Motor neuron (in vitro differentiated cells): ENCODE measurements around the gene OVAAL. TPM values are rescaled to one million over a fixed set of nuclear protein-coding genes. Genes with fewer than 3 reads are reported as not detected.

Experiments used
- ATAC-seq, 8 experiments: fragments of 200-7000 bp; cut with Tn5 transposase; replicated peaks in 6 of 8; 2 replicates each; pipeline ENCODE4 v1.8.0; 2021; ENCODE audit warnings: mild to moderate bottlenecking in 8 of 8, moderate library complexity in 8 of 8
- H3K27ac ChIP-seq, 2 donors: fragments of 250-450 bp; sonication (Bioruptor Pico); 2 replicates each; pipeline ENCODE4 v1.9.0; 2021; ENCODE audit warnings: antibody characterized with exemption in 2 of 2, mild to moderate bottlenecking in 2 of 2, moderate library complexity in 1 of 2
- H3K4me1 ChIP-seq, 2 donors: fragments of 250-450 bp; sonication (Bioruptor Pico); replicated peaks in 1 of 2; 2 replicates each; pipeline ENCODE4 v1.6.1; 2021; ENCODE audit warnings: antibody characterized with exemption in 2 of 2, mild to moderate bottlenecking in 2 of 2, moderate library complexity in 1 of 2
- H3K4me3 ChIP-seq, 5 donors: fragments of 250-450 bp; sonication (Bioruptor Pico); 2 replicates each; pipeline ENCODE4 v1.9.0; 2021; ENCODE audit warnings: antibody characterized with exemption in 5 of 5, mild to moderate bottlenecking in 5 of 5, moderate library complexity in 4 of 5
- WGBS, 10 experiments: fragments of 450-650 bp; shearing (Covaris generic); methylation state at CpG; one replicate each; pipeline ENCODE4 v1.0.0; 2022; 5-methylcytosine and 5-hydroxymethylcytosine counted together
- in situ Hi-C, 9 experiments: fragments of 400-800 bp; cut with MboI; loops; one replicate each; pipeline ENCODE4 v1.15.0; 2021; ENCODE audit warnings: low sequenced_read_pairs in 9 of 9, low pct_unique_long_range_greater_than_20kb in 2 of 9; ENCODE audit not compliant: unreplicated experiment in 9 of 9
- total RNA-seq, 8 experiments: library from RNA; unstranded; fragments of 300-600 nt; gene quantifications; 2 replicates each; pipeline versions ENCODE4 v1.2.3 to v1.2.4, GENCODE V29; 2022

The OVAAL gene
- total RNA-seq, 8 experiments from 2014 or later = 0.05 to 0.24 TPM; not detected in 6

DNA sequence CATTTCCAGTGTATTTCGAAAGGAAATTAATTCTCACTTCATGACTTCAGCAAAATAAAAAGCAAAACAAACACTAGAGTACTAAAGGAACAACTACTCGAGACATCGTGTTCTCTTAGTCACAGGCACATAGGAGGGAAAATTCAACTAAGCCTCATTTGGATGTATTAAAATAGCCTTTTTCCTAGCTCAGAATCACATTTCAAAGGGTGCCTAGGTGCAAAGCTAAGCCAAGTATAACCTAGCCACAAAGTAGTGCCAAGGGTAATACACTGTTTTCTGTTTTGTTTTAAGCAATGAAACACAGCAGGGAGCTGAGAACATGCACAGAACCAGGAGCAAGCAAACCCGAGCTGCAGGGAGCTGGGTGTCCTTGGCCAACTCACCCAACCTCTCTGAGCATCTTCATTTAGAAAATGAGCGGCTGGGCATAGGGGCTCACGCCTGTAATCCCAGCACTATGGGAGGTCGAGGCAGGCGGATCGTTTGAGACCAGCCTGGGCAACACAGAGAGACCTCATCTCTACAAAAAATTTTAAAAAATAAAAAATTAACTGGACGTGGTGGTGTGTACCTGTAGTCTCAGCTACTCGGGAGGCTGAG, 29.8 kb upstream of the OVAAL start:
- Histone ChIP-seq H3K27ac (no peak overlapping the region), H3K4me1 (peaks cover 17 to 23% of the 10 kb centered on the region in 2 donors), H3K4me3 (no peak overlapping the region)
- 60 to 100% (median 87%) methylated on average over 1 to 11 of the region's 11 CpGs for WGBS, 10 experiments
- ATAC-seq = no peak
- in situ Hi-C loops = no loop called here

DNA sequence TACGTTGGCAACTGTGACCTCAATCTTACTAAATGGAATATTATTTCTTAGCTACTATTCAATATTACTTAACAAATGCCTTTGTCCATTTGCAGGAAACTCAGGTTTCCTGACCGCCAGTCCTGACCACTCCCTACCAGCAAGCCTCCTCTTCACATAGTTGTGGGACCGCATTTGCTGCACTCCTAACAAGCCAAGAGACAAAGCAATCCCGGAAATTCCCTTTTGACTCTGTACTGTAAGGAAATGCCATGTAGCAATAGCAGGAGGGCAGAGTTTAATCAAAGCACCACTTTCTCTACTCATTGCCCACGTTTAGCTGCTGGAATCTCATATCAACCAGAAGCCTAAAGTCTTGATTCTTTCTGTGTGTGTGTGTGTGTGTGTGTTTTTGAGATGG, 28.3 kb upstream of the OVAAL start:
- peaks cover 12 to 18% of the 10 kb centered on the region in 2 donors for H3K4me1 ChIP-seq
- H3K4me3 ChIP-seq = no peak overlapping the region
- ATAC-seq = peak in 3 of 8 experiments; percentile 48 to 77 (median 73)
- in situ Hi-C loops = no loop called here
- H3K27ac ChIP-seq = no peak overlapping the region
- WGBS, 10 experiments = 0 to 92% (median 74%) methylated on average over 1 to 5 of the region's 5 CpGs; no CpG with 5 or more reads in 1 of the 10 experiments

DNA sequence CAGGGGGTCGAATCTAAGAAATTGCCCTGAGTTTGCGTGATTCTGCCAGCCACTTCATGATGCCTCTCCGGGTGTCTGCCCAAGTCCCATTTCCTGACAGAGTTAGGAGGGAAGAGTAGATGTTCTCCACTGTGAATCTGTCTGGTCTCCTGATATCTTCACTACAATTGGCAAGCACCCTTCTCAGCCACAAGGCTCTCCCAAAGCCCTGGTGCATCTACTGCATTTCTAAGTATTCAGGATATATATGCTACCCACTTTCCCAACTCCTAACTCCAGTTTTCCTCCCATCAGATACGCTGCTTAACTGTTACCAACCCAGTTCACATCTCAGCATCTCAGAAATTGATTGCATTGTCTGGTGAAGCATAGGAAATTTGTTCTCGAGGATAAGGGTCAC, 25.9 kb upstream of the OVAAL start:
- in situ Hi-C loops = no loop called here

DNA sequence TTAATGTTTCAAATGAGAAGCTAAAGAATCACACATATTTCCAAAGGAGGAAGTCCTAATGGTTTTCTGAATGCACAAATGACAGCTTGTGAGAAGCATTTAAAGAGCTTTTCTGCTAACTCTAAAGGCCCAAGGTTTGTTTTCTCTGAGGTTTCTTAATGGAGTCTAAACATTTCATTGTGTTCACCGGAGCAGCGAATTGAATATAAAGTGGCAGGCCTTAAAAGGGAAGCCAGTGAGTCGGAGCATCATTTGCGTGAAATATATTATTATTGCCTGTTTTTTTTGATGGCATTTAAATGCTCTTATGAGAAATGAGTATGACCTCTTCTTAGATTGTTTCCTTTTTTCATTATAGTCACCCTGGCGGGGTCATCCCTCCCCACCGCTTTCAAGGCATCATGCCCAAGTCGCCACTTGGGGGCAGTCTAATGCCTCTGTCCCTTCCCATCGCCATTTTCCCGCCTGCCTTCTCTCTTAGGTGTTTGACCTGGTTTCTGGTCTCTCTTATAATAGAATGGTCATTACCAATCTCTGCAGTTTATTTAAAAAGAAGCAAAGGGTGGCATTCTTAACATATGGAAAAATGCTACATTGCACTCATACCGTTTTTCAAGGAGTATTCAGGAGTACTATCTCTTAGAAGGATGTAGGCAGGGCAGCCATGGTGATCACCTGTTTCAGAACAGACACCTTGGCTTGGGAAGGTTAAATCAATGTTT, 25.3 kb upstream of the OVAAL start:
- peaks cover 12 to 14% of the 10 kb centered on the region in 2 donors for H3K4me1 ChIP-seq
- no peak overlapping the region for H3K27ac ChIP-seq
- in situ Hi-C loops = no loop called here
- ATAC-seq = peak; percentile 74 to 97 (median 93)
- WGBS, 10 experiments = 31 to 71% (median 50%) methylated on average over 2 to 10 of the region's 10 CpGs; no CpG with 5 or more reads in 1 of the 10 experiments
- no peak overlapping the region for H3K4me3 ChIP-seq

More for the DNA sequence above, 25.9 kb upstream of the OVAAL start:
- Histone ChIP-seq H3K4me1 (peaks cover 12 to 14% of the 10 kb centered on the region in 2 donors), H3K4me3 (no peak overlapping the region), H3K27ac (no peak overlapping the region)
- peak in 2 of 8 experiments; percentile 2 to 12 for ATAC-seq
- WGBS, 10 experiments = 0 to 94% (median 80%) methylated on average over 1 to 5 of the region's 5 CpGs; no CpG with 5 or more reads in 1 of the 10 experiments

DNA sequence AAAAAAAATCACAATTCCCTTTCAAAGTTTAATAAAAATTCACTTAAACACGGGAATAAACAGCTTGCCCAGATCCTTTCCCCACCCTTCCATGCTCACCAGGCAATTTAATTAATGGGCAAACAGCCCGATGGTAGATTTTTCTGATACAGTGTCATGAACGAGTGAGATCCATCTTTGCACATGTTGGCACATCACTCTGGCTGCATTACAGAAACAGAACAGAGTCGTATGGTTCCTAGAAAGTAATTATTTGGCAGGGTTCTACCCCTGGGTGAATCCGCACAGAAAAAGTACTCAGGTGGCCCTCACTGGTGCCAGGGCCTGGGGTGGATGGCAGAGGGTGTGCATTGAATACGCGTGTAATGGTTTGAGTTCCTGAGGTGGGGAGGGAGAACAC, 24.6 kb upstream of the OVAAL start:
- ATAC-seq = no peak
- in situ Hi-C loops = no loop called here
- Histone ChIP-seq H3K27ac (no peak overlapping the region), H3K4me3 (no peak overlapping the region), H3K4me1 (peaks cover 12 to 14% of the 10 kb centered on the region in 2 donors)
- WGBS, 10 experiments = 26 to 100% (median 91%) methylated on average over 4 to 7 of the region's 7 CpGs; no CpG with 5 or more reads in 1 of the 10 experiments

DNA sequence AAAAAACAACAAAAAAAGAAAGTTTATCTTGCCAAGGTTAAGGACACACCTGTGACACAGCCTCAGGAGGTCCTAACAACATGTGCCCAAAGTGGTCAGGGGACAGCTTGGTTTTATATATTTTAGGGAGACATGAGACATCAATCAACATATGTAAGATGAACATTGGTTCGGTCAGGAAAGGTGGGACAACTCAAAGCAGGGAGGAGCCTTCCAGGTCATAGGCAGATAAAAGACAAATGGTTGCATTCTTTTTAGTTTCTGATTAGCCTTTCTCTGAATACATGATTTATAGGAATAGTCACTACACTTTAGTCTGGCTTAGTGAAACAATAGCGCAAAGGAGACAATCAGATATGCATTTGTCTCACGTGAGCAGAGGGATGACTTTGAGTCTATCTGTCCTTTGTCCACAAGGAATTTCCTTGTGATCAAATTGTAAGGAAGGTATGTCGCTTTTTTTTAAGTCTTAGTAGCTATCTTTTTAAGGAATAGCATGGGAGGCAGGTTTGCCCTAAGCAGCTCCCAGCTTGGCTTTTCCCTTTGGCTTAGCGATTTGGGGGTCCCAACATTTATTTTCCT, 23.3 kb upstream of the OVAAL start:
- H3K27ac ChIP-seq = no peak overlapping the region
- no peak overlapping the region for H3K4me3 ChIP-seq
- H3K4me1 ChIP-seq = peaks cover 12 to 14% of the 10 kb centered on the region in 2 donors
- ATAC-seq = no peak
- in situ Hi-C loops = no loop called here
- 51 to 92% (median 79%) methylated on average over 2 to 5 of the region's 5 CpGs; no CpG with 5 or more reads in 1 of the 10 experiments for WGBS, 10 experiments

DNA sequence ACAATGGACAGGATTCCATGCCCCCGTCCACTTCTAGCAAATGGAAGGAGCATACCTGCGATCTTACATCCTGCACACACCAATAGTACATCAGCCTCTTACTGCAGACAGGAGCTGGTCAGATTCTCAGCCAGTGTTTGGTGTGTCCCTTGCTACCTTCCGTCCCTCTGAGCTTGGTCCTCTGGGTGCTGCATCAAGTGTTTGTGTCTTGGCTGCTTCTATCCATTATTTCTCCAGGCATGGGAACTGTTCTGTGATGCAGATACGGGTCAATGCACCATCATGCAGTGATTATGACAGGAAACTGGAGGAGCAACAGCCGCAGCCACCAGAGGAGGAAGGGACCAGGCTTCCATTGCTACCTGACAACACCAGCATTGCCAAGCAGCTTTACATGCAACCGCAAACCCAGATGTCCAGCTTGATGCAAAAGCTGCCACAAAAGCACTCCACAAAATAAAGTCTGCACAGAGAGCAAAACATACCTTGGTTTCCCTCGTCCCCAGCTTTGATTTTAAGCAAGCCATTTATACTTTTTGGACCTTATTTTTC, 21.9 kb upstream of the OVAAL start:
- Histone ChIP-seq H3K27ac (no peak overlapping the region), H3K4me1 (peaks cover 12 to 14% of the 10 kb centered on the region in 2 donors), H3K4me3 (no peak overlapping the region)
- peak in 1 of 8 experiments; percentile 29 for ATAC-seq
- in situ Hi-C loops = no loop called here
- 0 to 97% (median 73%) methylated on average over 2 to 7 of the region's 7 CpGs; no CpG with 5 or more reads in 1 of the 10 experiments for WGBS, 10 experiments

DNA sequence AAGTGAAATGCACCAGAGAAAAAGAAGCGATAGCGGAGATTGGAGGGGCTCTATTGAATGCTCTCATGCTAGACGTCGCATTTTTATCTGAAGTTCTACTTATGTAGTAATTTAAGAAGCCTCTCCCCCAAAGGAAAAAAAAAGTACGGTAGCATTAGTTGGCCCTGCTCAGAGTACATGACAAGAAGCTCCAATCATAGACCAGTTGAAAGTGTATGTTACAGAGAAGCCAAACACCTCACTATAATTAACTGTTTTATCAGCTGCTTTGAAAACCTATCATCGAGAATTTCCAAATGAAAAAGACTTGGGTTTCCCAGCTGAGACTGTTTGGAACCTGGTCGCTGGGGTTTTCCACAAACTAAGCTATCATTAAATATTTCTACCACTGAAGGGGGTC, 19.6 kb upstream of the OVAAL start:
- WGBS, 10 experiments = 69 to 100% (median 85%) methylated on average over 3 to 7 of the region's 7 CpGs
- Histone ChIP-seq H3K27ac (no peak overlapping the region), H3K4me3 (no peak overlapping the region), H3K4me1 (peaks cover 9 to 12% of the 10 kb centered on the region in 2 donors)
- no peak for ATAC-seq
- in situ Hi-C loops = no loop called here

DNA sequence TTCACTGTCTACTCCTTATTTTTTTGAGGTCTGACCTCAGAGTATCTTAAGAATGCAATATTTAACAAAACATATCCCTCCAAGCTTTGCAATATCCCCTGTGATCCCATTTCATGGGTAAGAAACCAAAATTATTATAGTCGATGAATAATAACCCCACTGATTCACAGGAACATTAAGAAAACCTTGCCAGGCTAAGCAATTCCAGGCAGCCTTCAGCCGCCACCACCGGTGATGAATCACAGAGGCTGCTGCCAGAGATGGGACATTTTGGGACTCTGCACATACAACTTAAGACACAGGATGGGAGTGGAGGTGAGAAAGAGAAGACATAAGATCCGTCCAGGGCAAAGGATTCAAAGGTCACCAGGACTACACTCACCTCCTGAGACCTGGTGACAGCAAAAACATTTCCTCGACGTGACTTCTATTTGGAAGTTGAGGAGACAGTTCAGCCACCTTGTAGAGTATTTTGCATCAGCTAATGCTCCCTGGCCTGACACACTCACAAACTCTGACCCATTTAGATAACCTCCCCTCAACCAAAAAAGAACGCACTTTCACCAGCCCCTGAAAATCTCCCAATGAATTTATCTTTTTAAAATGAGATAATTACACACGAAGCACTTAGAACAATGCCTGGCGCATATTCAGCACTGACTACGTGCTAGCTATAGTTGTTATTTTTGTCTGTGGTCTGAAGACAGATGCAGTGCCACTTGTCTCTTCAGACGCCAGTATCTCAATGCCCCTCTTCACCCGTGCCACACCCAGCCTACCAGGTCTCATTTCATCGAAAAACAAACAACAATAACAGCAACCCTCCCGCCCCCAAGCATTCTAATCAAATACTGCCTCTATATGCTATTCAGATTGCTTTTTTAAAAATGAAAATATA, 17.8 kb upstream of the OVAAL start:
- no peak for ATAC-seq
- Histone ChIP-seq H3K27ac (no peak overlapping the region), H3K4me3 (no peak overlapping the region), H3K4me1 (peaks cover 8 to 9% of the 10 kb centered on the region in 2 donors)
- 60 to 93% (median 84%) methylated on average over 1 to 14 of the region's 14 CpGs for WGBS, 10 experiments
- in situ Hi-C loops = no loop called here

DNA sequence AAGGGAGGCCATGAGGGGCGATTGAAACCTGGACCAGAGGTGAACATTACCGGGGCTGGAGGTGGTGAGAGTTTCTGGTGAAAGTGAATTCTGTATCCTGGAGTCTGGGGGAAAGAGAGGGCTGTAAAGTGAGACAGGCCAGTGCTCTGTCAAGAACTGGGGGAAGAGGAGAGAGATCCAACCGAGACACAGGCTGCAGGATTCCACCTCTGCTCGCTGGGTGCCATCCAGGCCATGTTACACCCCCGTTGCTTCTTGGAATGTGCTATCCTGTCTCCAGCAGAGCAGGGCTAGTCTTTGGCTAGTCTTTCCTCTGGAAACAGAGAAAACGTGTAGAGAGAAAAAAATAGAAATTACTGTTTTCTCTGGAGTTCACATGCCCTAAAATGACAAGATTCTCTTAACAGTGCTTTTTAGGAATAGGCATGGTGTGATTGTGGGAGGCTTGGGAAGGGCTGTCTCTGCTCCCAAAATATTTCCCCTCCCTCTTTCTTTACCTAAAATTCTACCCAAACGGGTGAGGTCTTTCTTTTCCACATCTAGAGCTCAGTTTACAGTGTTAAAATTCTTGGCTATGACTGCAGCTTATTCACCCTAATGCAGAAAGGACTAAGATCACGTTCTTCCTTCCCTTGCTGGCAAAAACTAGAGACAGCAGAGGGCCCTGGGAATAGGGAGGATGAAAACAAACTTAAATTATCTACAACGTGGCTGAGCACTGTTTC, 16.5 kb upstream of the OVAAL start:
- ATAC-seq = peak in 1 of 8 experiments; percentile 20
- Histone ChIP-seq H3K27ac (no peak overlapping the region), H3K4me1 (peaks cover 8 to 9% of the 10 kb centered on the region in 2 donors), H3K4me3 (no peak overlapping the region)
- WGBS, 10 experiments = 0 to 100% (median 61%) methylated on average over 1 to 9 of the region's 9 CpGs
- in situ Hi-C loops = no loop called here

DNA sequence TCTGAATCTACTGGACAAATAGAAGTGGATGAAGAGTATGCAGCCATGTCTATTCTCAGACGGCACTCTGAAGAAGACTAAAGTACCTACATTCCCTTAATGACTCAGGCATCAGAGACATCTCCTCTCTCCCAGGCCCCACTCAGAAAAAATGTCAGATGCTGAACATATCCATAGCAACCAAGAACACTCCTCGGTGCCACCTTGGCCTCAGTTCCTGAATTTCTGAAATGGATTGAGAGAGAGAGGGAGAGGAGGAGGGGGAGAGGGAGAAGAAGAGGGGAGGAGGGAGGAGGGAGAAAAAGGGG, 16.0 kb upstream of the OVAAL start:
- ATAC-seq = peak in 6 of 8 experiments; percentile 25 to 83 (median 76)
- H3K4me1 ChIP-seq = peaks cover 8 to 9% of the 10 kb centered on the region in 2 donors
- no peak overlapping the region for H3K4me3 ChIP-seq
- in situ Hi-C loops = no loop called here
- no peak overlapping the region for H3K27ac ChIP-seq
- WGBS, 10 experiments = 40 to 100% (median 60%) methylated on average over 1 to 2 of the region's 2 CpGs; no CpG with 5 or more reads in 4 of the 10 experiments

DNA sequence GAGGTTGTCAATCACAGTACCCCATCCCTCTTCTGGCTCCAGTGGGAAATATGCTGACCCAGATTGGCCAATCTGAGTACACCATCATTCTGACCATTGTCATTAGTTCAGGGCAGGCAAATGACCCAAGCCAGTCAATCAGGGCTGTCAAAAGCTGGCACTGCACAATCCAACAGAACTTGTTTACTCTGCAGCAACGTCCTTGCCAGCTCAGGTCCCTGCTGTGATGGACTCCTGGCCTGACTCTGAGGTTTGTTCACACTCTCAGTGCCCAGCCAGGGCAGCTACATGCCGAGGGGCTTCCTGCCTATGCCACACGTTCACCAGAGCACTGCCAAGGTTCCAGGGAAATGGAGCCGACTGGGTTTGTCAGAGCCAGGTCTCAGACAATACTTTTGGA, 14.7 kb upstream of the OVAAL start:
- in situ Hi-C loops = no loop called here
- no peak overlapping the region for H3K4me3 ChIP-seq

More for the DNA sequence above, 14.7 kb upstream of the OVAAL start:
- no peak overlapping the region for H3K27ac ChIP-seq
- WGBS, 10 experiments = 20 to 100% (median 87%) methylated on average over 1 to 3 of the region's 4 CpGs; no CpG with 5 or more reads in 3 of the 10 experiments
- peaks cover 12 to 18% of the 10 kb centered on the region in 2 donors for H3K4me1 ChIP-seq
- no peak for ATAC-seq
